HepG2 (cell line): Measurements from ENCODE around the gene DOK1. TPM values are rescaled to one million over a fixed set of nuclear protein-coding genes. Genes with fewer than 3 reads are reported as not detected.

Experiments used
- ATAC-seq: fragments of 200-7000 bp; cut with Tn5 transposase; 3 replicates; pipeline ENCODE4 v1.9.1; 2020; ENCODE audit warnings: mild to moderate bottlenecking, moderate library complexity
- BruUV-seq: library from RNA; stranded (reverse); fragments of 400-500 nt; replicated peaks from 2 replicates; lab custom pipeline; 2021; lab: Mats Ljungman, UMichigan
- CTCF ChIA-PET: fragments of 300-600 bp; formaldehyde crosslinking; extraction: SDS; loops from one replicate; lab custom pipeline; 2021; ENCODE audit warnings: low total read pairs, inconsistent platforms, low intra/inter-chr PET ratio; lab: Yijun Ruan, JAX
- POLR2A ChIA-PET: fragments of 350-600 bp; sonication (Branson Sonifier 250); formaldehyde crosslinking; loops from one replicate; lab custom pipeline; 2020; ENCODE audit warnings: antibody characterized with exemption, inconsistent platforms; lab: Yijun Ruan, JAX
- DNase-seq: peaks from one replicate; pipeline ENCODE4 v3.0.0-alpha.2; 2015; ENCODE audit warnings: low spot score
- FAIRE-seq: peaks from 3 replicates; lab custom pipeline; 2011; peaks lifted over from hg19 to GRCh38; lab: Jason Lieb, UNC
- H2AFZ ChIP-seq: one replicate; pipeline ENCODE4 v1.6.1; 2011; ENCODE audit warnings: low read length, inconsistent platforms
- H3K27ac ChIP-seq: fragments of 300-600 bp; 3 replicates; pipeline ENCODE4 v1.8.0; 2011; ENCODE audit warnings: mixed run types, mild to moderate bottlenecking, mixed read lengths, low read length, inconsistent platforms; ENCODE audit not compliant: insufficient read depth; ENCODE audit errors: extremely low read length
- H3K27me3 ChIP-seq, 2 experiments: fragments of 200-600 bp in 1 of 2; 2 replicates in 1 of 2; 3 replicates in 1 of 2; pipeline versions ENCODE4 v1.6.0 to v1.8.0; 2011; ENCODE audit warnings: low read length in 2 of 2, mild to moderate bottlenecking in 2 of 2, moderate library complexity in 2 of 2, inconsistent platforms in 1 of 2; ENCODE audit not compliant: insufficient read depth in 2 of 2, control insufficient read depth in 1 of 2
- H3K36me3 ChIP-seq, 2 experiments: fragments of 200-600 bp in 1 of 2; replicated peaks in 1 of 2; 2 replicates in 1 of 2; 3 replicates in 1 of 2; pipeline versions ENCODE4 v1.5.1 to v1.8.0; 2011; ENCODE audit warnings: low read length in 2 of 2, inconsistent platforms in 1 of 2; ENCODE audit not compliant: insufficient read depth in 2 of 2, control insufficient read depth in 1 of 2
- H3K4me1 ChIP-seq: 2 replicates; pipeline ENCODE4 v1.5.1; 2012; ENCODE audit warnings: low read length, inconsistent platforms; ENCODE audit not compliant: insufficient read depth
- H3K4me2 ChIP-seq: 2 replicates; pipeline ENCODE4 v1.6.0; 2011; ENCODE audit warnings: low read depth, low read length, inconsistent platforms
- H3K4me3 ChIP-seq, 3 experiments: fragments of 200-600 bp in 1 of 3; sonication (generic), shearing (Covaris generic) in 1 of 3; replicated peaks in 1 of 3; 2 replicates each; pipeline ENCODE4 v1.5.1; 2011 to 2016; ENCODE audit warnings: low read length in 3 of 3, inconsistent platforms in 2 of 3, low read depth in 2 of 3, mild to moderate bottlenecking in 2 of 3, control low read depth in 1 of 3, mixed read lengths in 1 of 3; ENCODE audit not compliant: insufficient read depth in 1 of 3
- H3K79me2 ChIP-seq: one replicate; pipeline ENCODE4 v1.6.1; 2011; ENCODE audit warnings: low read length, inconsistent platforms; ENCODE audit not compliant: insufficient read depth
- H3K9ac ChIP-seq: 2 replicates; pipeline ENCODE4 v1.6.0; 2011; ENCODE audit warnings: mild to moderate bottlenecking, low read depth, low read length, inconsistent platforms; ENCODE audit not compliant: insufficient read depth
- H3K9me3 ChIP-seq: 2 replicates; pipeline ENCODE4 v1.5.1; 2012; ENCODE audit warnings: mild to moderate bottlenecking, low read length
- H4K20me1 ChIP-seq: 2 replicates; pipeline ENCODE4 v1.6.0; 2011; ENCODE audit warnings: inconsistent platforms, mild to moderate bottlenecking, low read length, moderate library complexity; ENCODE audit not compliant: insufficient read depth
- GLI4 ChIP-seq: sonication (generic); formaldehyde crosslinking; IDR thresholded peaks from 2 replicates; pipeline ENCODE4 v1.5.1; 2020; ENCODE audit warnings: missing genetic modification reagents, mild to moderate bottlenecking, moderate library complexity, borderline replicate concordance
- MAFF ChIP-seq: IDR thresholded peaks from 2 replicates; pipeline ENCODE4 v1.6.1; 2011; ENCODE audit warnings: low read depth, low read length, improper control_type of control experiment
- MAFK ChIP-seq, 2 experiments: IDR thresholded peaks in 1 of 2; conservative IDR thresholded peaks in 1 of 2; 2 replicates each; pipeline ENCODE4 v1.6.1; 2011; ENCODE audit warnings: improper control_type of control experiment in 2 of 2, low read length in 2 of 2
- NFE2L2 ChIP-seq: fragments of 150-350 bp; IDR thresholded peaks from 2 replicates; pipeline ENCODE4 v1.6.1; 2014; ENCODE audit warnings: low read length
- RARA ChIP-seq: IDR thresholded peaks from 2 replicates; pipeline ENCODE4 v1.6.1; 2016; ENCODE audit warnings: missing genetic modification reagents, missing compliant biosample characterization
- RELA ChIP-seq: sonication (generic); formaldehyde crosslinking; IDR thresholded peaks from 2 replicates; pipeline ENCODE4 v1.4.0; 2020; ENCODE audit warnings: missing genetic modification reagents
- SATB2 ChIP-seq: sonication (generic); formaldehyde crosslinking; IDR thresholded peaks from 2 replicates; pipeline ENCODE4 v1.5.0; 2020; ENCODE audit warnings: missing genetic modification reagents
- TCF7 ChIP-seq: sonication (generic); IDR thresholded peaks from 2 replicates; pipeline ENCODE4 v1.6.1; 2016; ENCODE audit warnings: antibody characterized with exemption, low read depth
- WIZ ChIP-seq: sonication (generic); formaldehyde crosslinking; IDR thresholded peaks from 2 replicates; pipeline ENCODE4 v1.5.1; 2020; ENCODE audit warnings: mild to moderate bottlenecking, missing genetic modification reagents
- ZBTB8A ChIP-seq: sonication (generic); formaldehyde crosslinking; IDR thresholded peaks from 2 replicates; pipeline ENCODE4 v1.4.0; 2020; ENCODE audit warnings: mild to moderate bottlenecking, low read depth, missing genetic modification reagents, borderline replicate concordance
- ZFP37 ChIP-seq: sonication (generic); formaldehyde crosslinking; IDR thresholded peaks from 2 replicates; pipeline ENCODE4 v1.4.0; 2020; ENCODE audit warnings: missing genetic modification reagents, borderline replicate concordance
- ZNF605 ChIP-seq: sonication (generic); formaldehyde crosslinking; IDR thresholded peaks from 2 replicates; pipeline ENCODE4 v1.8.0; 2022; ENCODE audit warnings: mild to moderate bottlenecking, missing genetic modification reagents
- ZNF768 ChIP-seq: sonication (generic); formaldehyde crosslinking; IDR thresholded peaks from 2 replicates; pipeline ENCODE4 v1.4.0; 2020; ENCODE audit warnings: missing genetic modification reagents
- ZNF816 ChIP-seq: sonication (generic); formaldehyde crosslinking; IDR thresholded peaks from 2 replicates; pipeline ENCODE4 v1.8.0; 2022; ENCODE audit warnings: missing genetic modification reagents, mild to moderate bottlenecking, borderline replicate concordance
- WGBS: methylation state at CpG from one replicate; pipeline ENCODE4 v1.1.6; 2017; ENCODE audit warnings: low lambda C conversion rate; 5-methylcytosine and 5-hydroxymethylcytosine counted together
- in situ Hi-C: cut with HindIII; loops from 2 replicates; pipeline ENCODE4 v1.10.0; 2017; ENCODE audit warnings: low pct_unique_long_range_greater_than_20kb; ENCODE audit not compliant: extremely low pct_ligation_motif_present
- intact Hi-C: fragments of 100-400 bp; cut with micrococcal nuclease; formaldehyde crosslinking; loops from one replicate; pipeline ENCODE4 v1.10.0; 2022; ENCODE audit not compliant: unreplicated experiment
- polyA plus RNA-seq, 8 experiments: library from polyadenylated mRNA; depleted of rRNA in 3 of 8; stranded (reverse) in 7 of 8; unstranded in 1 of 8; fragments of >200 nt; fragmentation: Illumina TruSeq in 4 of 8; extraction: Trizol in 4 of 8; gene quantifications; 2 replicates each; pipeline versions ENCODE4 v1.2.1 to v1.2.3, GENCODE V29; 2011 to 2016; ENCODE audit warnings: low read depth in 4 of 8, missing spikeins in 1 of 8, mixed read lengths in 1 of 8; ENCODE audit not compliant: insufficient read depth in 1 of 8
- total RNA-seq, 5 experiments: library from RNA; depleted of rRNA; stranded (reverse); fragments of >200 nt; fragmentation: Illumina TruSeq; extraction: Trizol; gene quantifications; 2 replicates each; pipeline ENCODE4 v1.2.3, GENCODE V29; 2016; ENCODE audit warnings: low read depth in 1 of 5
- TF ChIP-seq, protein P1 (sequence below): IDR thresholded peaks from 2 replicates; pipeline ENCODE4 v1.6.1; 2016; ENCODE audit warnings: missing genetic modification reagents, missing compliant biosample characterization
- TF ChIP-seq, protein P2 (sequence below): IDR thresholded peaks from 2 replicates; pipeline ENCODE4 v1.6.1; 2016; ENCODE audit warnings: missing compliant biosample characterization, missing genetic modification reagents, borderline replicate concordance
- TF ChIP-seq, protein P3 (sequence below): sonication (generic); formaldehyde crosslinking; conservative IDR thresholded peaks from 2 replicates; pipeline ENCODE4 v1.4.0; 2020; ENCODE audit warnings: missing genetic modification reagents

The DOK1 gene
- total and polyA plus RNA-seq, 2 of the 13 experiments (the other 11 are each of a cell fraction or from before 2014, with no cell fraction given): 0.53 to 0.74 TPM

DNA sequence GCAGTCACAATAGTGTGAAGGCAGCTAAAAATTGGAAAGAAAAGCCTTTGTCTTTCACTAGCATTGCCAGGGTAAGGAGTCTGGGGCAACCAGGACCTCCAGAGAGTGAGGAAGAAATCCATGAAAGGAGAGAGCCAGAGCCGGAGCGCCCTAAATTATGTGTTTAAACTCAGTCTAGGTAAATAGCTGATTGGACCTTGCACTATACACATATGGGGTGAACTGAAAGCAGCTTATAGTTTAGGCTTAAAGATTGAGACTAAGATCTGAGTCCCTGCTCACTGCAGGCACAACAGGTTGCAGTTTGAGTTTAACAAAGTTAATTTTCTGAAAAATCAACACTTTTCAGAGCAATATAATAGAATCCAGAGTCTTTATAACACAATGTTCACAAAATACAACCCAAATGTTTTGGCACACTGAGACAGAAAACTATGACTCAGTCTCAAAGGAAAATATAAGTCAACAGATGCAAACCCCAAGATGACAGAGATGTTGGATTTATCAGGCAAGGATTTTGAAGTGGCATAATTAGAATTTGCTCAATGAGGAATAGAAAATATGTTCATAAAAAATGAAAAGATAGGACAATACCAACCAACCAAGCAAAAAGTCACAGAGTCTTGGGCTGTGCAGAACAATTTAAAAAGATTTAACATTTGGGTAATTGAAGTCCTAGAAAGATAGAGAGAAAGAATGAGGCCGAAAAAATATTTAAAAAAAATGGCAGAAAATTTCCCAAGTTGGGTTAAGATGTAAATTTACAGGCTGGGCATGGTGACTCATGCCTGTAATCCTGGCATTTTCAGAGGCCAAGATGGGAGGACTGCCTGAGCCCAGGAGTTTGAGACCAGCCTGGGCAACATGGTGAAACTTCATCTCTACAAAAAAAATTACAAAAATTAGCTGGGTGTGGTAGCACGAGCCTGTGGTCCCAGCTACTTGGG lies 39.6 kb downstream of the DOK1 start (continued):
- 0 out of 2 replicates have a peak, but pooled peaks have one; percentile 8 for TF ChIP-seq RARA (CRISPR knock-in tag)

DNA sequence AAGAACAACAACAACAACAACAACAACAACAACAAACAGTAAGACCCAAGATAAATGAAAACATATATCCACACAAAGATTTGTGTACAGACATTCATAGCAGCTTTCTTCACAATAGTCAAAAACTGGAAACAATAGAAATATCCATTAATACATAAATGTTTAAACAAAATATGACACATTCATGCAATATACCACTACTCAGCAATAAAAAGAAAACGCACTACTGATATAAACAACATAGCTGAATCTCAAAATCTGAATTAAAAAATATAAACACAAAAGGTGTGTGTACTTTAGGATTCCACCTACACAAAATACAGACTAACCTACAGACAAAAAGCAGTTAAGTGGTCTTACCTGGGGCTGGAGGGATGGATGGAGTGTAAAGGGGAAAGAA lies 42.1 kb downstream of the DOK1 start:
- Histone ChIP-seq H3K27ac (no peak overlapping the region), H2AFZ (no peak overlapping the region), H3K36me3 (no peaks in the 10 kb centered on the region), H3K4me1 (peaks cover 15% of the 10 kb centered on the region), H4K20me1 (no peaks in the 10 kb centered on the region), H3K9me3 (no peaks in the 10 kb centered on the region), H3K9ac (no peak overlapping the region), H3K4me2 (no peak overlapping the region), H3K4me3 (no peak overlapping the region), H3K79me2 (no peaks in the 10 kb centered on the region), H3K27me3 (no peaks in the 10 kb centered on the region)
- POLR2A ChIA-PET: no interaction called here
- no peak for ATAC-seq
- CTCF ChIA-PET: no interaction called here
- no peak for DNase-seq
- BruUV-seq: no TSS peak
- no peak for FAIRE-seq
- 0% methylated on average over 1 of the region's 1 CpG for WGBS
- in situ Hi-C loops: no loop called here
- intact Hi-C loops: no loop called here
- no peak for TF ChIP-seq ZNF816 (CRISPR knock-in tag)
- TF ChIP-seq ZBTB8A (CRISPR knock-in tag): no peak
- no peak for TF ChIP-seq WIZ (CRISPR knock-in tag)
- TF ChIP-seq SATB2 (CRISPR knock-in tag): no peak
- TF ChIP-seq ZFP37 (CRISPR knock-in tag): no peak
- TF ChIP-seq, protein P1, sequence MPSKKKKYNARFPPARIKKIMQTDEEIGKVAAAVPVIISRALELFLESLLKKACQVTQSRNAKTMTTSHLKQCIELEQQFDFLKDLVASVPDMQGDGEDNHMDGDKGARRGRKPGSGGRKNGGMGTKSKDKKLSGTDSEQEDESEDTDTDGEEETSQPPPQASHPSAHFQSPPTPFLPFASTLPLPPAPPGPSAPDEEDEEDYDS (CRISPR knock-in tag): no peak
- TF ChIP-seq, protein P2, sequence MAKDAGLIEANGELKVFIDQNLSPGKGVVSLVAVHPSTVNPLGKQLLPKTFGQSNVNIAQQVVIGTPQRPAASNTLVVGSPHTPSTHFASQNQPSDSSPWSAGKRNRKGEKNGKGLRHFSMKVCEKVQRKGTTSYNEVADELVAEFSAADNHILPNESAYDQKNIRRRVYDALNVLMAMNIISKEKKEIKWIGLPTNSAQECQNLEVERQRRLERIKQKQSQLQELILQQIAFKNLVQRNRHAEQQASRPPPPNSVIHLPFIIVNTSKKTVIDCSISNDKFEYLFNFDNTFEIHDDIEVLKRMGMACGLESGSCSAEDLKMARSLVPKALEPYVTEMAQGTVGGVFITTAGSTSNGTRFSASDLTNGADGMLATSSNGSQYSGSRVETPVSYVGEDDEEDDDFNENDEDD (CRISPR knock-in tag): no peak
- no peak for TF ChIP-seq ZNF768 (CRISPR knock-in tag)
- TF ChIP-seq NFE2L2: no peak
- no peak for TF ChIP-seq ZNF605
- TF ChIP-seq RELA (CRISPR knock-in tag): no peak
- TF ChIP-seq TCF7: no peak
- peak; percentile 56; the same call in 1 of the 2 replicates for TF ChIP-seq MAFF
- TF ChIP-seq, protein P3, sequence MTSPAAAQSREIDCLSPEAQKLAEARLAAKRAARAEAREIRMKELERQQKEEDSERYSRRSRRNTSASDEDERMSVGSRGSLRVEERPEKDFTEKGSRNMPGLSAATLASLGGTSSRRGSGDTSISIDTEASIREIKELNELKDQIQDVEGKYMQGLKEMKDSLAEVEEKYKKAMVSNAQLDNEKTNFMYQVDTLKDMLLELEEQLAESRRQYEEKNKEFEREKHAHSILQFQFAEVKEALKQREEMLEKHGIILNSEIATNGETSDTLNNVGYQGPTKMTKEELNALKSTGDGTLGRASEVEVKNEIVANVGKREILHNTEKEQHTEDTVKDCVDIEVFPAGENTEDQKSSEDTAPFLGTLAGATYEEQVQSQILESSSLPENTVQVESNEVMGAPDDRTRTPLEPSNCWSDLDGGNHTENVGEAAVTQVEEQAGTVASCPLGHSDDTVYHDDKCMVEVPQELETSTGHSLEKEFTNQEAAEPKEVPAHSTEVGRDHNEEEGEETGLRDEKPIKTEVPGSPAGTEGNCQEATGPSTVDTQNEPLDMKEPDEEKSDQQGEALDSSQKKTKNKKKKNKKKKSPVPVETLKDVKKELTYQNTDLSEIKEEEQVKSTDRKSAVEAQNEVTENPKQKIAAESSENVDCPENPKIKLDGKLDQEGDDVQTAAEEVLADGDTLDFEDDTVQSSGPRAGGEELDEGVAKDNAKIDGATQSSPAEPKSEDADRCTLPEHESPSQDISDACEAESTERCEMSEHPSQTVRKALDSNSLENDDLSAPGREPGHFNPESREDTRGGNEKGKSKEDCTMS (CRISPR knock-in tag): no peak
- TF ChIP-seq MAFK (conservative IDR thresholded peaks at IDR 0.05 in 1 of 2, IDR thresholded peaks at IDR 0.05 in 1 of 2; ENCODE audit: low read length in 2 of 2): peak; percentile 56 to 77; a peak in 3 of 4 replicates
- TF ChIP-seq GLI4 (CRISPR knock-in tag): no peak
